Measurements from ENCODE around the gene ZGPAT.
A peak's percentile ranks its signal among the peaks of the same experiment; 100 is the strongest.
"Not testable (repeated sequence)": the region's sequence is repeated elsewhere in the genome, so short reads cannot be mapped to it uniquely, and the experiment has no call there.

ZGPAT gene, protein sequence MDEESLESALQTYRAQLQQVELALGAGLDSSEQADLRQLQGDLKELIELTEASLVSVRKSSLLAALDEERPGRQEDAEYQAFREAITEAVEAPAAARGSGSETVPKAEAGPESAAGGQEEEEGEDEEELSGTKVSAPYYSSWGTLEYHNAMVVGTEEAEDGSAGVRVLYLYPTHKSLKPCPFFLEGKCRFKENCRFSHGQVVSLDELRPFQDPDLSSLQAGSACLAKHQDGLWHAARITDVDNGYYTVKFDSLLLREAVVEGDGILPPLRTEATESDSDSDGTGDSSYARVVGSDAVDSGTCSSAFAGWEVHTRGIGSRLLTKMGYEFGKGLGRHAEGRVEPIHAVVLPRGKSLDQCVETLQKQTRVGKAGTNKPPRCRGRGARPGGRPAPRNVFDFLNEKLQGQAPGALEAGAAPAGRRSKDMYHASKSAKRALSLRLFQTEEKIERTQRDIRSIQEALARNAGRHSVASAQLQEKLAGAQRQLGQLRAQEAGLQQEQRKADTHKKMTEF

DNA sequence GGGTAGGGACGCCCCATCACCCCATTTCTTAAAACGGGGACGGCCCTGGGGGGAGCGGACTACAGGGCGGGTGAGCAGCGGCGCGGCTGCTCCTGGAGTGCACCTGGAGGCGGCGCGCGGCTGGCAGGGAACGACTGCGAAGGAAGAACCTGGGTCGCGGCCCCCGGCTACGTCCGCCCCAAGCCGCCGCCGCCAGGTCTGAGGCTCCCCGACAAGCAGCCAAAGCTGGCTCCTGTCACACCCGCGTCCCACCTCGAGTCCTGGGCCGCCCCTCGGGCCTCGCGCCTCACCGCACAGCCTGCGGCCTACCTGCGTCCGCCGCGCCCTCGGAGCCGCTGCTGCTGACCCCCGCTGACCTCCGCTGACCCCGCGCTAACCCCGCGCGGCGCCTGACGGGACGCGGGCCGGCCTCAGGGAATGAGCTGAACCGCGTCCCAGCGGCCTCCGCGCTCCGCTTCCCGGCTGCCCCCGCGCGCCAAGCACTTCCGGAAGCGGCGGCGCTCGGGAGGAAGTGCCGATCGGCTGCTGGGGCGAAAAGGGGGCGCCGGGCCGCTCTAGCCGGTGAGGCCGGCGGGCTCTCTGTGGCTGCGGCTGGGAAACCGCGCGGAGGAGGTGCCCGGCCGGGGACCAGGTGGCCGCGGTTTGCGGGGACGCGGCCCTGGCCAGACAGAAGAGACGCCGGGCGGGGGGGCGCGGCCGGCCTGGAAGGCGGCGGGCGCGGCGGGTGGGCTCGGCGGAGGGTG, at the start of gene ZGPAT, which contains the start of gene ARFRP1:
TSS of gene ZGPAT (plus strand) at position 482 of the 743 bp plus-strand sequence. CDS start 542 bp downstream, outside the sequence.
TSS of gene ARFRP1 (minus strand) at position 419 of the 743 bp plus-strand sequence. CDS start 885 bp downstream, outside the sequence.
- peaks cover 14% of the 10 kb centered on the region for H4K20me1 ChIP-seq (ENCODE audit: control insufficient read depth, insufficient read depth, low read depth, low read length)
- no peaks in the 10 kb centered on the region for H3F3A ChIP-seq (ENCODE audit: control insufficient read depth, insufficient read depth)

GRCh38 chr20:63658749-63659187, 49.1 kb upstream of the ZGPAT start:
- Histone ChIP-seq H3K9me2 (replicated peaks; ENCODE audit: control insufficient read depth, low read length) (no peaks in the 10 kb centered on the region), H3K27ac (ENCODE audit: low read depth, low read length) (no peak overlapping the region), H3K4me2 (ENCODE audit: low read length) (peak overlapping the region; percentile 84), H3K4me3 (ENCODE audit: low read length) (peak overlapping the region; percentile 94), H3K27me3 (ENCODE audit: control insufficient read depth, low read length) (no peaks in the 10 kb centered on the region), H3F3A (ENCODE audit: control insufficient read depth, insufficient read depth) (no peaks in the 10 kb centered on the region), H3K9me3 (ENCODE audit: control insufficient read depth, insufficient read depth, low read length) (no peaks in the 10 kb centered on the region), H4K20me1 (ENCODE audit: control insufficient read depth, insufficient read depth, low read depth, low read length) (peaks cover 8% of the 10 kb centered on the region; the same call in 1 of the 2 replicates), H3K36me3 (ENCODE audit: control insufficient read depth, low read length) (peaks cover 30% of the 10 kb centered on the region), H3K4me1 (ENCODE audit: control insufficient read depth, low read length) (peaks cover 29% of the 10 kb centered on the region), H3K79me2 (ENCODE audit: control insufficient read depth, low read length) (peaks cover 23% of the 10 kb centered on the region)
- TF ChIP-seq, protein P1, sequence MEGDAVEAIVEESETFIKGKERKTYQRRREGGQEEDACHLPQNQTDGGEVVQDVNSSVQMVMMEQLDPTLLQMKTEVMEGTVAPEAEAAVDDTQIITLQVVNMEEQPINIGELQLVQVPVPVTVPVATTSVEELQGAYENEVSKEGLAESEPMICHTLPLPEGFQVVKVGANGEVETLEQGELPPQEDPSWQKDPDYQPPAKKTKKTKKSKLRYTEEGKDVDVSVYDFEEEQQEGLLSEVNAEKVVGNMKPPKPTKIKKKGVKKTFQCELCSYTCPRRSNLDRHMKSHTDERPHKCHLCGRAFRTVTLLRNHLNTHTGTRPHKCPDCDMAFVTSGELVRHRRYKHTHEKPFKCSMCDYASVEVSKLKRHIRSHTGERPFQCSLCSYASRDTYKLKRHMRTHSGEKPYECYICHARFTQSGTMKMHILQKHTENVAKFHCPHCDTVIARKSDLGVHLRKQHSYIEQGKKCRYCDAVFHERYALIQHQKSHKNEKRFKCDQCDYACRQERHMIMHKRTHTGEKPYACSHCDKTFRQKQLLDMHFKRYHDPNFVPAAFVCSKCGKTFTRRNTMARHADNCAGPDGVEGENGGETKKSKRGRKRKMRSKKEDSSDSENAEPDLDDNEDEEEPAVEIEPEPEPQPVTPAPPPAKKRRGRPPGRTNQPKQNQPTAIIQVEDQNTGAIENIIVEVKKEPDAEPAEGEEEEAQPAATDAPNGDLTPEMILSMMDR (IDR thresholded peaks at IDR 0.05; ENCODE audit: low read depth, low read length, poor library complexity, severe bottlenecking) = no peak
- TF ChIP-seq EZH2phosphoT487 (IDR thresholded peaks at IDR 0.05; ENCODE audit: borderline replicate concordance, low read length) = no peak

More for the DNA sequence above, at the start of gene ZGPAT, which contains the start of gene ARFRP1:
- H3K27ac ChIP-seq (ENCODE audit: low read depth, low read length) = peak within 1 kb of the TSS; percentile 52
- peaks cover 18% of the 10 kb centered on the region for H3K4me1 ChIP-seq (ENCODE audit: control insufficient read depth, low read length)
- H3K79me2 ChIP-seq (ENCODE audit: control insufficient read depth, low read length) = peaks cover 76% of the 10 kb centered on the region
- TF ChIP-seq EZH2phosphoT487 (IDR thresholded peaks at IDR 0.05; ENCODE audit: borderline replicate concordance, low read length) = no peak
- TF ChIP-seq, protein P1 (IDR thresholded peaks at IDR 0.05; ENCODE audit: low read depth, low read length, poor library complexity, severe bottlenecking) = no peak
- peak within 1 kb of the TSS; percentile 87 for H3K4me3 ChIP-seq (ENCODE audit: low read length)
- peaks cover 76% of the 10 kb centered on the region for H3K36me3 ChIP-seq (ENCODE audit: control insufficient read depth, low read length)
- H3K9me2 ChIP-seq (replicated peaks; ENCODE audit: control insufficient read depth, low read length) = no peaks in the 10 kb centered on the region
- peaks cover 7% of the 10 kb centered on the region; the same call in 1 of the 2 replicates for H3K9me3 ChIP-seq (ENCODE audit: control insufficient read depth, insufficient read depth, low read length)
- H3K27me3 ChIP-seq (ENCODE audit: control insufficient read depth, low read length) = no peaks in the 10 kb centered on the region
- H3K4me2 ChIP-seq (ENCODE audit: low read length) = peak within 1 kb of the TSS; percentile 95

DNA sequence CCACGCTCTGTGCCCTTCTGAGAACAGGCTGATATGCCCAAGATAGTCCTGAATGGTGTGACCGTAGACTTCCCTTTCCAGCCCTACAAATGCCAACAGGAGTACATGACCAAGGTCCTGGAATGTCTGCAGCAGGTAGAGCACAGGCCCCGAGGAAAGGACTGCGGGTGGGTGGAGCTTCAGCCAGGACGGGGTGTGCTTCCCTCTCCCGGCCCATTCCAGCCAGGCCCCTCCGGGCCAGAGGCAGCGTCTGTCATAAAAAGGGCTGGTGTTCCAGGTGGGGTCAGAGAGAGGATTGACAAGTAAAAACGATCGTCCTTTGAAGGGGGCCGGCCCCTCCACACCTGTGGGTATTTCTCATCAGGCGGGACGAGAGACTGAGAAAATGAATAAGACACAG, 48.5 kb upstream of the ZGPAT start:
- H3F3A ChIP-seq (ENCODE audit: control insufficient read depth, insufficient read depth) = no peaks in the 10 kb centered on the region
- H3K9me3 ChIP-seq (ENCODE audit: control insufficient read depth, insufficient read depth, low read length) = no peaks in the 10 kb centered on the region
- TF ChIP-seq, protein P1 (IDR thresholded peaks at IDR 0.05; ENCODE audit: low read depth, low read length, poor library complexity, severe bottlenecking) = no peak
- peak overlapping the region; percentile 94 for H3K4me3 ChIP-seq (ENCODE audit: low read length)
- peak overlapping the region; percentile 84 for H3K4me2 ChIP-seq (ENCODE audit: low read length)
- H3K27me3 ChIP-seq (ENCODE audit: control insufficient read depth, low read length) = no peaks in the 10 kb centered on the region
- no peak overlapping the region for H3K27ac ChIP-seq (ENCODE audit: low read depth, low read length)
- peaks cover 35% of the 10 kb centered on the region for H3K36me3 ChIP-seq (ENCODE audit: control insufficient read depth, low read length)
- H3K4me1 ChIP-seq (ENCODE audit: control insufficient read depth, low read length) = peaks cover 23% of the 10 kb centered on the region
- H3K79me2 ChIP-seq (ENCODE audit: control insufficient read depth, low read length) = peaks cover 23% of the 10 kb centered on the region
- H3K9me2 ChIP-seq (replicated peaks; ENCODE audit: control insufficient read depth, low read length) = no peaks in the 10 kb centered on the region
- peaks cover 8% of the 10 kb centered on the region; the same call in 1 of the 2 replicates for H4K20me1 ChIP-seq (ENCODE audit: control insufficient read depth, insufficient read depth, low read depth, low read length)

DNA sequence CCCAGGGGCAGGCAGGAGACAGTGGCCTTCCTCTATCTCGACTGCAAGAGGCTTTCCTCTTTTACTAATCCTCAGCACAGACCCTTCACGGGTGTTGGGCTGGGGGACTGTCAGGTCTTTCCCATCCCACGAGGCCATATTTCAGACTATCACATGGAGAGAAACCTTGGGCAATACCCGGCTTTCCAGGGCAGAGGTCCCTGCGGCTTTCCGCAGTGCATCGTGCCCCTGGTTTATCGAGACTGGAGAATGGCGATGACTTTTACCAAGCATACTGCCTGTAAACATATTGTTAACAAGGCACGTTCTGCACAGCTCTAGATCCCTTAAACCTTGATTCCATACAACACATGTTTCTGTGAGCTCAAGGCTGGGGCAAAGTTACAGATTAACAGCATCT, 47.7 kb upstream of the ZGPAT start:
- not testable (repeated sequence) for H3K4me3 ChIP-seq (ENCODE audit: low read length); H3K4me2 ChIP-seq (ENCODE audit: low read length); H3K9me3 ChIP-seq (ENCODE audit: control insufficient read depth, insufficient read depth, low read length); H3K27me3 ChIP-seq (ENCODE audit: control insufficient read depth, low read length); H3K9me2 ChIP-seq (replicated peaks; ENCODE audit: control insufficient read depth, low read length); H3K27ac ChIP-seq (ENCODE audit: low read depth, low read length); H4K20me1 ChIP-seq (ENCODE audit: control insufficient read depth, insufficient read depth, low read depth, low read length); H3F3A ChIP-seq (ENCODE audit: control insufficient read depth, insufficient read depth)
- Histone ChIP-seq H3K4me1 (ENCODE audit: control insufficient read depth, low read length) (peaks cover 17% of the 10 kb centered on the region), H3K36me3 (ENCODE audit: control insufficient read depth, low read length) (peaks cover 35% of the 10 kb centered on the region), H3K79me2 (ENCODE audit: control insufficient read depth, low read length) (peaks cover 23% of the 10 kb centered on the region)

Measured in DOHH2 (cell line).